Right cardiac atrium (tissue), 5 donors: ENCODE data around the gene KRT14. TPM values are rescaled to one million over a fixed set of nuclear protein-coding genes. Genes with fewer than 3 reads are reported as not detected.

Experiments used
- ATAC-seq, 2 donors: fragments of 200-7000 bp; cut with Tn5 transposase; one replicate each; pipeline versions ENCODE4 v1.8.0 to v1.9.1; 2020; ENCODE audit warnings: moderate library complexity in 2 of 2, mild to moderate bottlenecking in 1 of 2
- DNase-seq, 3 donors: peaks; one replicate each; pipeline ENCODE4 v3.0.0-alpha.2; 2020
- H3K27ac ChIP-seq: one replicate; pipeline ENCODE4 v1.5.1; 2013; ENCODE audit warnings: mild to moderate bottlenecking, low read length, control low read depth, moderate library complexity
- H3K27me3 ChIP-seq: one replicate; pipeline ENCODE4 v1.6.1; 2013; ENCODE audit not compliant: control insufficient read depth, insufficient read depth
- H3K4me1 ChIP-seq: one replicate; pipeline ENCODE4 v1.6.1; 2013; ENCODE audit warnings: low read length; ENCODE audit not compliant: control insufficient read depth, insufficient read depth
- H3K4me3 ChIP-seq: one replicate; pipeline ENCODE4 v1.5.1; 2013; ENCODE audit warnings: low read length, control low read depth
- H3K9me3 ChIP-seq: one replicate; pipeline ENCODE4 v1.6.1; 2013; ENCODE audit warnings: low read length; ENCODE audit not compliant: control insufficient read depth
- WGBS: extraction: QIAGEN DNeasy Blood & Tissue Kit; methylation state at CpG from one replicate; pipeline ENCODE4 v1.1.7; 2013; 5-methylcytosine and 5-hydroxymethylcytosine counted together
- intact Hi-C, 4 donors: fragments of 100-400 bp; cut with DNase I; formaldehyde crosslinking; loops; one replicate each; pipeline versions ENCODE4 v1.11.0 to v1.14.0; 2022 to 2023
- polyA plus RNA-seq: library from polyadenylated mRNA; stranded (reverse); fragments of 200-250 nt; gene quantifications from one replicate; pipeline ENCODE4 v1.2.3, GENCODE V29; 2013
- total RNA-seq, 4 donors: library from RNA; stranded (reverse); fragmentation: NEBNext Ultra II Directional; extraction: Animal tissue kit (Norgen Biotek cat#: 25700); gene quantifications; one replicate each; pipeline ENCODE4 v1.2.1, GENCODE V29; 2021
- donor health status: healthy with polysubstance abuse.
- donor health status: DM: no; HTN: yes; CAD: no.
- donor health status: DM: no; HTN: no; CAD: no.
- donor health status: DM: no; HTN: yes; CAD: no; lungs with severe emphysema.
- donor health status: DM: yes; HTN: yes; CAD: no.

KRT14 gene
- total and polyA plus RNA-seq, 5 donors = 0.11 TPM; not detected in 4

- DNase-seq (no peak), ATAC-seq (no peak)
- intact Hi-C loops = no loop called here
- H3K4me3 ChIP-seq = no peak overlapping the region
- H3K27me3 ChIP-seq = no peaks in the 10 kb centered on the region
- no peaks in the 10 kb centered on the region for H3K9me3 ChIP-seq
- WGBS = 84% methylated on average over 9 of the region's 9 CpGs
- no peaks in the 10 kb centered on the region for H3K4me1 ChIP-seq
- no peak overlapping the region for H3K27ac ChIP-seq
Observed at GRCh38 chr17:41532947-41533570, 53.6 kb downstream of the KRT14 start.

Other genes starting within 250 kb of the KRT14 start
- not detected for gene KRT33A, start 236.1 kb downstream of the KRT14 start, total RNA-seq
- gene KRT33A, start 236.1 kb downstream of the KRT14 start, polyA plus RNA-seq = not detected
- not detected for gene KRT33B, start 217.1 kb downstream of the KRT14 start, total RNA-seq
- gene KRT33B, start 217.1 kb downstream of the KRT14 start, polyA plus RNA-seq = not detected
- not detected for gene KRT34, start 204.6 kb downstream of the KRT14 start, total RNA-seq
- not detected for gene KRT34, start 204.6 kb downstream of the KRT14 start, polyA plus RNA-seq
- gene KRT31, start 189.3 kb downstream of the KRT14 start, total RNA-seq = not detected
- gene KRT31, start 189.3 kb downstream of the KRT14 start, polyA plus RNA-seq = not detected
- not detected for gene KRT37, start 162.3 kb downstream of the KRT14 start, total RNA-seq
- not detected for gene KRT37, start 162.3 kb downstream of the KRT14 start, polyA plus RNA-seq
- not detected for gene KRT38, start 145.9 kb downstream of the KRT14 start, total RNA-seq
- gene KRT38, start 145.9 kb downstream of the KRT14 start, polyA plus RNA-seq = not detected
- gene KRT32, start 119.5 kb downstream of the KRT14 start, total RNA-seq = not detected
- not detected for gene KRT32, start 119.5 kb downstream of the KRT14 start, polyA plus RNA-seq
- not detected for gene KRT35, start 105.7 kb downstream of the KRT14 start, total RNA-seq
- gene KRT35, start 105.7 kb downstream of the KRT14 start, polyA plus RNA-seq = not detected
- not detected for gene KRT36, start 97.0 kb downstream of the KRT14 start, total RNA-seq
- not detected for gene KRT36, start 97.0 kb downstream of the KRT14 start, polyA plus RNA-seq
- gene KRT13, start 81.3 kb downstream of the KRT14 start, total RNA-seq = not detected
- 2.1 TPM for gene KRT13, start 81.3 kb downstream of the KRT14 start, polyA plus RNA-seq
- gene KRT15, start 68.0 kb downstream of the KRT14 start, total RNA-seq = under 1 TPM in 1 of 4 donors, not detected in 3; 0.11 TPM
- gene KRT15, start 68.0 kb downstream of the KRT14 start, polyA plus RNA-seq = not detected
- 1 to 10 TPM; 2.1 to 3.5 (median 3.0) TPM for gene KRT19, start 58.6 kb downstream of the KRT14 start, total RNA-seq
- gene KRT19, start 58.6 kb downstream of the KRT14 start, polyA plus RNA-seq = 0.72 TPM
- not detected for gene KRT9, start 14.8 kb downstream of the KRT14 start, total RNA-seq
- gene KRT9, start 14.8 kb downstream of the KRT14 start, polyA plus RNA-seq = not detected
- not detected for gene KRT16, start 25.9 kb upstream of the KRT14 start, total RNA-seq
- gene KRT16, start 25.9 kb upstream of the KRT14 start, polyA plus RNA-seq = 0.27 TPM
- not detected for gene KRT17, start 37.7 kb upstream of the KRT14 start, total RNA-seq
- 0.09 TPM for gene KRT17, start 37.7 kb upstream of the KRT14 start, polyA plus RNA-seq
- gene EIF1, start 102.0 kb upstream of the KRT14 start, total RNA-seq = 1,000 to 10,000 TPM in 2 of 4 donors, 100 to 1,000 TPM in 2; 959 to 1,186 (median 1,014) TPM
- 983 TPM for gene EIF1, start 102.0 kb upstream of the KRT14 start, polyA plus RNA-seq
- gene GAST, start 125.4 kb upstream of the KRT14 start, total RNA-seq = not detected
- not detected for gene GAST, start 125.4 kb upstream of the KRT14 start, polyA plus RNA-seq
- gene HAP1, start 147.7 kb upstream of the KRT14 start, total RNA-seq = not detected
- gene HAP1, start 147.7 kb upstream of the KRT14 start, polyA plus RNA-seq = 0.05 TPM
- gene JUP, start 199.8 kb upstream of the KRT14 start, total RNA-seq = 100 to 1,000 TPM; 135 to 239 (median 187) TPM
- 145 TPM for gene JUP, start 199.8 kb upstream of the KRT14 start, polyA plus RNA-seq
- gene P3H4, start 225.1 kb upstream of the KRT14 start, total RNA-seq = 10 to 100 TPM; 12.1 to 17.1 (median 13.9) TPM
- gene P3H4, start 225.1 kb upstream of the KRT14 start, polyA plus RNA-seq = 9.8 TPM
- gene FKBP10, start 226.1 kb upstream of the KRT14 start, total RNA-seq = 10 to 100 TPM; 26.5 to 42.7 (median 38.8) TPM
- 24.8 TPM for gene FKBP10, start 226.1 kb upstream of the KRT14 start, polyA plus RNA-seq
- 10 to 100 TPM; 29.1 to 46.6 (median 32.1) TPM for gene NT5C3B, start 249.3 kb upstream of the KRT14 start, total RNA-seq
- gene NT5C3B, start 249.3 kb upstream of the KRT14 start, polyA plus RNA-seq = 40.5 TPM